ENCODE results near the gene GFY.

GRCh38 chr19:49382639-49383038, 42.5 kb upstream of the GFY start:
- no peak for TF ChIP-seq EP300 (IDR thresholded peaks at IDR 0.05)
- TF ChIP-seq, protein P1, sequence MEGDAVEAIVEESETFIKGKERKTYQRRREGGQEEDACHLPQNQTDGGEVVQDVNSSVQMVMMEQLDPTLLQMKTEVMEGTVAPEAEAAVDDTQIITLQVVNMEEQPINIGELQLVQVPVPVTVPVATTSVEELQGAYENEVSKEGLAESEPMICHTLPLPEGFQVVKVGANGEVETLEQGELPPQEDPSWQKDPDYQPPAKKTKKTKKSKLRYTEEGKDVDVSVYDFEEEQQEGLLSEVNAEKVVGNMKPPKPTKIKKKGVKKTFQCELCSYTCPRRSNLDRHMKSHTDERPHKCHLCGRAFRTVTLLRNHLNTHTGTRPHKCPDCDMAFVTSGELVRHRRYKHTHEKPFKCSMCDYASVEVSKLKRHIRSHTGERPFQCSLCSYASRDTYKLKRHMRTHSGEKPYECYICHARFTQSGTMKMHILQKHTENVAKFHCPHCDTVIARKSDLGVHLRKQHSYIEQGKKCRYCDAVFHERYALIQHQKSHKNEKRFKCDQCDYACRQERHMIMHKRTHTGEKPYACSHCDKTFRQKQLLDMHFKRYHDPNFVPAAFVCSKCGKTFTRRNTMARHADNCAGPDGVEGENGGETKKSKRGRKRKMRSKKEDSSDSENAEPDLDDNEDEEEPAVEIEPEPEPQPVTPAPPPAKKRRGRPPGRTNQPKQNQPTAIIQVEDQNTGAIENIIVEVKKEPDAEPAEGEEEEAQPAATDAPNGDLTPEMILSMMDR (IDR thresholded peaks at IDR 0.05), result no peak

Measured in tibial nerve (tissue), 4 donors.